ENCODE results near the gene NFS1.

The NFS1 gene

GRCh38 chr20:35640724-35641123 is 58.4 kb downstream of the NFS1 start:
- no peak for ATAC-seq (ENCODE audit: insufficient read depth, low read depth)

GRCh38 chr20:35638751-35639150 is 60.4 kb downstream of the NFS1 start:
- Histone ChIP-seq H3K4me3 (ENCODE audit: low read depth in 1 of 2, low read length in 2 of 2) (no peak overlapping the region), H3K9me3 (ENCODE audit: insufficient read depth, low read length, severe bottlenecking) (no peaks in the 10 kb centered on the region), H3K4me1 (ENCODE audit: insufficient read depth, low read length) (no peaks in the 10 kb centered on the region), H2AFZ (ENCODE audit: low read depth, low read length) (no peak overlapping the region), H3K27ac (ENCODE audit: low read length) (no peak overlapping the region), H3K27me3 (ENCODE audit: insufficient read depth, low read length, poor library complexity) (no peaks in the 10 kb centered on the region), H3K36me3 (ENCODE audit: insufficient read depth, low read length) (0 out of 2 replicates have a peak, but pooled peaks cover 4% of the 10 kb centered on the region), H3K4me2 (ENCODE audit: insufficient read depth, low read length) (no peak overlapping the region), H3K9ac (ENCODE audit: low read depth, low read length) (no peak overlapping the region), H3K79me2 (ENCODE audit: insufficient read depth, low read length) (peaks cover 94% of the 10 kb centered on the region), H4K20me1 (ENCODE audit: insufficient read depth, low read length) (peaks cover 60% of the 10 kb centered on the region)
- ATAC-seq (ENCODE audit: insufficient read depth, low read depth) (no peak), DNase-seq (no peak)
- TF ChIP-seq EZH2 (IDR thresholded peaks at IDR 0.05; ENCODE audit: borderline replicate concordance, low read depth, low read length, severe bottlenecking) (no peak), CTCF (IDR thresholded peaks at IDR 0.05; ENCODE audit: borderline replicate concordance, extremely low read depth, low read length, poor library complexity, severe bottlenecking) (no peak)

More at GRCh38 chr20:35640724-35641123, 58.4 kb downstream of the NFS1 start:
- Histone ChIP-seq H2AFZ (ENCODE audit: low read depth, low read length) (no peak overlapping the region), H4K20me1 (ENCODE audit: insufficient read depth, low read length) (peaks cover 71% of the 10 kb centered on the region), H3K4me3 (ENCODE audit: low read depth in 1 of 2, low read length in 2 of 2) (no peak overlapping the region), H3K27ac (ENCODE audit: low read length) (no peak overlapping the region), H3K36me3 (ENCODE audit: insufficient read depth, low read length) (0 out of 2 replicates have a peak, but pooled peaks cover 4% of the 10 kb centered on the region), H3K79me2 (ENCODE audit: insufficient read depth, low read length) (peaks cover 98% of the 10 kb centered on the region), H3K4me1 (ENCODE audit: insufficient read depth, low read length) (no peaks in the 10 kb centered on the region), H3K27me3 (ENCODE audit: insufficient read depth, low read length, poor library complexity) (no peaks in the 10 kb centered on the region), H3K4me2 (ENCODE audit: insufficient read depth, low read length) (no peak overlapping the region), H3K9me3 (ENCODE audit: insufficient read depth, low read length, severe bottlenecking) (no peaks in the 10 kb centered on the region), H3K9ac (ENCODE audit: low read depth, low read length) (no peak overlapping the region)
- no peak for DNase-seq
- TF ChIP-seq EZH2 (IDR thresholded peaks at IDR 0.05; ENCODE audit: borderline replicate concordance, low read depth, low read length, severe bottlenecking) = no peak
- TF ChIP-seq CTCF (IDR thresholded peaks at IDR 0.05; ENCODE audit: borderline replicate concordance, extremely low read depth, low read length, poor library complexity, severe bottlenecking) = no peak

- Histone ChIP-seq H3K4me2 (ENCODE audit: insufficient read depth, low read length) (no peak overlapping the region), H3K79me2 (ENCODE audit: insufficient read depth, low read length) (peaks cover 93% of the 10 kb centered on the region)
These were observed 61.9 kb downstream of the NFS1 start for GRCh38 chr20:35637276-35637675.

More at GRCh38 chr20:35637276-35637675, 61.9 kb downstream of the NFS1 start:
- no peak overlapping the region for H3K27ac ChIP-seq (ENCODE audit: low read length)
- H3K4me3 ChIP-seq (ENCODE audit: low read depth in 1 of 2, low read length in 2 of 2) = no peak overlapping the region
- no peak for DNase-seq
- H4K20me1 ChIP-seq (ENCODE audit: insufficient read depth, low read length) = peaks cover 61% of the 10 kb centered on the region
- H3K4me1 ChIP-seq (ENCODE audit: insufficient read depth, low read length) = no peaks in the 10 kb centered on the region
- TF ChIP-seq CTCF (IDR thresholded peaks at IDR 0.05; ENCODE audit: borderline replicate concordance, extremely low read depth, low read length, poor library complexity, severe bottlenecking) = no peak
- no peak for TF ChIP-seq EZH2 (IDR thresholded peaks at IDR 0.05; ENCODE audit: borderline replicate concordance, low read depth, low read length, severe bottlenecking)
- no peak overlapping the region for H3K9ac ChIP-seq (ENCODE audit: low read depth, low read length)
- H3K27me3 ChIP-seq (ENCODE audit: insufficient read depth, low read length, poor library complexity) = no peaks in the 10 kb centered on the region
- no peak overlapping the region for H2AFZ ChIP-seq (ENCODE audit: low read depth, low read length)
- peaks cover 12% of the 10 kb centered on the region for H3K36me3 ChIP-seq (ENCODE audit: insufficient read depth, low read length)
- no peaks in the 10 kb centered on the region for H3K9me3 ChIP-seq (ENCODE audit: insufficient read depth, low read length, severe bottlenecking)
- no peak for ATAC-seq (ENCODE audit: insufficient read depth, low read depth)

All from DND-41 (cell line).